ENCODE measurements around the gene NSG1.
"Not testable (repeated sequence)": the region's sequence is repeated elsewhere in the genome, so short reads cannot be mapped to it uniquely, and the experiment has no call there.

NSG1 gene

GRCh38 chr4:4417886-4418285, 31.0 kb downstream of the NSG1 start:
- DNase-seq = no peak

DNA sequence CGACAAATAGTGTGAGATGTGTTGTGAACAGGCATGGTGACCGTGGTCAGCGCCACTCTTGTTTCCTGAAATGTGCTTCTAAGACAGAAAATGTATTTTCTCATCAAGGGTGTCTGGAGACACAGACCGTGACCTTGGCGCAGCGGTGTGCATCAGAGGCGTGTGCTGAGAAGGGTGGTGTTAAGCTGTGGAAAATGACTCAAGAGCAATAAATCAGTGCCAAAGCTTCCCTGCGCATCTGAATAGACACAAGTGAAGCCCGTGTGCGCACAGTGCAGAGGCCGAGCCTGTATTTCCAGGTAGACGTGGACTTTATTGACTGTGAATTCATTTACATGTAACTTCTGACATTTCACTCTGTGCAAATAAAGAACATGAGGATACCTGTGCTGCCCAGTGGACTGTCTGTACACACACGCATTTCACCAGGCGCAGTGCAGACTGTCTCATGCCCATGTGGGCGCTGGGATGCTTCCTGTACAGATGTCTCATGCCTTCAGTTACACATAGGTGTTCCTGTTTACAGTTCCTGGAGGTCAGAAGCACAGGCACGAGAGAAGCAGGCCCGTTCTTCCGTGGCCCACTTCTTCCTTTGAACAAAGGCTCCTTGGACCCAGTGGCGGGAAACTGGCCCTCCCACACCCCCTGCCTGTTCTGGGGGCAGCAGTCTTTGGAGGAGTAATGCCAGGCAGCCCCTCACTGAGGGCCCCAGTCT, 31.9 kb downstream of the NSG1 start:
- DNase-seq = no peak

DNA sequence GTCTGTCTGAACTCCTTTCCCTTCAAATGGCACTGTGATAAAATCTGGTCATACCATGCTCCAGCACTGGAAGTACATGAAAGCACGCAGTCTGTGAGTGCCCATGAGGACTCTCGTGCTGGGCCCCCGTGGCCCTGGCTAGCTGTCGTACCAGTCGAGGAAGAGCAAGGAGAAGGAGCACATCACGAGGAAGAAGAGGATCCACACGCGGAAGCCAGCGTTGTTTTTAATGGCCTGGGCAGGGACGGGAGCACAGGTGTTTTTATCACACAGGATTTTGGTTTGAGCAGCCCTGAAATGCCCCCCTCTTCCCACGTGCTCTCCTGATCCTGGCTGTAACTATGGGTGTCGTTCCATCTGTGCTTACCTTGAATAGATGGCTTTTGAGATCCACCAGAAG, 33.0 kb downstream of the NSG1 start:
- DNase-seq = no peak

GRCh38 chr4:4420421-4420820, 33.5 kb downstream of the NSG1 start:
- DNase-seq = no peak

GRCh38 chr4:4421356-4421755, 34.5 kb downstream of the NSG1 start:
- DNase-seq = no peak

- DNase-seq = not testable (repeated sequence)
These were observed 35.2 kb downstream of the NSG1 start for GRCh38 chr4:4422117-4422516.

- DNase-seq = no peak
These were observed 36.1 kb downstream of the NSG1 start for GRCh38 chr4:4422856-4423499.

GRCh38 chr4:4423706-4424498, 37.0 kb downstream of the NSG1 start:
- DNase-seq = no peak

- DNase-seq = no peak
These were observed 37.7 kb downstream of the NSG1 start for GRCh38 chr4:4424499-4425115.

DNA sequence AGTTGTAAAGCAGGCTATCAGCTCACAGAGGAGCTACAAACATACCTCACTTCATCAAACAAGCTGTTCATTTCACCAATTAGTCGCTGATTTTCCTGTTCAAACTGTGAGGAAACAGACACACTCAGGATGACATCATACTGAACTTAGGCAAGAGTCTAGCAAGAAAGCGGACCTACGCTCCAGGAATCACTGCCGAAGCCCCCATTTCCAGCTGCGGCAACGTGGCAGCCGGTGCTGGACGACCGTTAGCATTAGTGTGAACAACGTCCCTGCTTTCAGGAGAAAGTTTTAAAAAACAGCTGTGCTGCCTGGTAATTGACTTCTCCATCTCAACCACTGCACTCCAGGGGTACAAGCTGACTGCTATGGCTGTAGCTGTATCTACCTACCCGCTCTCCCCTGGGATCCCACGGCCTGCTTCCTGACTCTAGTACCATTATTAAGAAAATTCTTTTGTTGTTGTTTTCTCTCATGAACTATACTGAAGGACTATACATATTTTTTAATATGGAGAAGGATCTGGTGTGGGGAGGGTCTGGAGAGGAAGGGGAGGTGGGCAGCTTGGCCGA, 38.3 kb downstream of the NSG1 start:
- DNase-seq = no peak

DNA sequence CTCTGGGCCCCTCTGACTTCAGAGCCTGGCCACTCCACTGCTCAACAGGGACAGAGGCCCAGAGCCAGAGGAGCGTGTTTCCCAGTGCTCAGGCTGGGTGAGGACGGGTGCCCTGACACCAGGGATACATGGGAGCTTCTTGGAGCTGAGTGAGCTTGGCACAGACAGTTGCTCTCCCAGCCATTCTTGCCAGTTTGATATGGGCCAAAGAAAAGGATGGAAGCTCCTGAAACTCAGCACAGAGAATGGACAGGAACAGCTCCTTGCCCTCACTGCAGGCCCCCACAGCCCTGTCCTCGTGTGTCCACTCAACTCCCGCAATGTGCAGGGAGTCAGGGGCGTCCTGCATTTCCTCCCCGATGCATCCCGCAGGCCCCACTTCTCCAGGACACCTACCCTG, 38.8 kb downstream of the NSG1 start:
- no peak for DNase-seq

DNA sequence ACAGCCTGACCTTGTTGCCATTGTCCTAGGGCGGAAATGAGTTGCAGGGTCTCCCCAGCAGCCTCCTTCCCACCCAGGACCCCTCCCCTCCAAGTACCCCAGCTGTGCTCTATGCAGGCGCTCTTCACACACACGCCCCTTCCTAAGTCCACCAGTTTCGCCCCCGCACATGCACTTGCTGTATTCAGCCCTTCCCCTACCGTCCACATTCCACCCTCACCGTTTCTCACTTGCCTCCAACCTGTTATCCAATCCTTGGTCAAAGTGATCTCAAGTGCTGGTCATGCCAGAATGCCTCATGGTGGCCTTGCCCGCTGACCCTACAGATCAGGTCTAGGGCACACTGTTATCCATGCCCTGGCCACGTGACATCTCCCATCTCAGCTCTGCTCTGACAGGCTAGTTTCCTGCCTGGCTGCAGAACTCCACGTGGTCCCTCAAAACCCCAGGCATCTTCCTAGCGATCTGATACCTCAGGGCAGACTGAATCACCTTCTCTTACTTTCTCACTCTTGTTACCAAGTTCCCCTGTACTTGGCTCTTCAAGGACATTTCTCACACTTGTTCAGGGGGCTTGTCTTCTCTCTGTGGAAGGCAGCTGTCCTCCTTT, 39.7 kb downstream of the NSG1 start:
- no peak for DNase-seq

DNA sequence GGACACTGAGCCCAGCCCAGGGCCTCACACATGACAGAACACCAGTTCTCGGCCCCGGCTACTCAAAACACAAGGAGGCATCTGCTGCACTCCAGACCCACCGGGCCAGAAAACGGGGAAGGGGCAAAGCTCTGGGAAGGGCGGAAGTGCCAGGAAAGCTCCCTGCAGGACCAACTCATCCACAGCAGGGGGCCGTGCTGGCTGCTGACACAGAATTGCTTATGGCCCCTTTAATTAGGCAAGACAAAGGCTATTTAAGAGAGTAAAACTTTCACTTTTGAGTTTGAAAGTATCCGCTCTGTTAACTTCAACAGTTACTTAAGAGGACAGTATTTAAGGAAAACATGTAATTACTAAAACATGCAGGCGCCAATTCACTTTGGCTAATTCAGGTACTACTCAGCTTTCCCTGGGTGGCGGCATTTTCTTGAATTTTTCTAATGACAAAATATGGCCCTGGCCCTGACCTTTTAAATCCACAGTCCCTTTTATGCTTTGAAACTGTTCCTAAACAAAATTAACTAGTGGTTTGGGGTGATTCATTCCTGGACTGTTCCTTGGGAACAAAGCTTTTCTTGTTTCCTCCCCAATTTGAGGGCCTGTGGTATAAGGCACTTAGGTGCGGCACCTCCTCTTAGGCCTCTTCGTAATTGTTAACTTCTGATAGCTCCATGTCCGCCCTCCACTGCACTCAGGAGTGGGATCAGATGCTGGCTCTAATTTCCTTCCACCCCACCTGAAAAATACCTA, 40.4 kb downstream of the NSG1 start:
- DNase-seq = no peak

DNA sequence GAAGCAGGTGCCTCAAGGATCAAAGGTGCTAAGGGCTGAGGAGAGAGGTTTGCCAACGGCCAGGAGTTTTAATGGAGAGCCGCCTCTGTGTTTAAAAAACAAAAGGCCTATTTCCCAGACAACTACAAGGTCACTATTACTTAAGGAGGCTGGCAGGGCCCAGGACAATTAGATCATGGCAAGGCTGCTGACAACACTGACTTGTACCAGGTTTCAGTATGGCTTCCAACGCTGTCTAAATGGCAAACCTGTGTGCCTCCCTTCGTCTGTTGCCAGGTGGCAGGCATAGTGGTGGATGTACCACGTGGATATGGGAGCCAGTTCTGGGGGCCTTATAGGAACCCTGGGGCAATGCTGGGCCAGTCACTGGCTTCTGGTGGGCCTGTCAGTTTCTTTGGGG, 41.0 kb downstream of the NSG1 start:
- DNase-seq = no peak

DNA sequence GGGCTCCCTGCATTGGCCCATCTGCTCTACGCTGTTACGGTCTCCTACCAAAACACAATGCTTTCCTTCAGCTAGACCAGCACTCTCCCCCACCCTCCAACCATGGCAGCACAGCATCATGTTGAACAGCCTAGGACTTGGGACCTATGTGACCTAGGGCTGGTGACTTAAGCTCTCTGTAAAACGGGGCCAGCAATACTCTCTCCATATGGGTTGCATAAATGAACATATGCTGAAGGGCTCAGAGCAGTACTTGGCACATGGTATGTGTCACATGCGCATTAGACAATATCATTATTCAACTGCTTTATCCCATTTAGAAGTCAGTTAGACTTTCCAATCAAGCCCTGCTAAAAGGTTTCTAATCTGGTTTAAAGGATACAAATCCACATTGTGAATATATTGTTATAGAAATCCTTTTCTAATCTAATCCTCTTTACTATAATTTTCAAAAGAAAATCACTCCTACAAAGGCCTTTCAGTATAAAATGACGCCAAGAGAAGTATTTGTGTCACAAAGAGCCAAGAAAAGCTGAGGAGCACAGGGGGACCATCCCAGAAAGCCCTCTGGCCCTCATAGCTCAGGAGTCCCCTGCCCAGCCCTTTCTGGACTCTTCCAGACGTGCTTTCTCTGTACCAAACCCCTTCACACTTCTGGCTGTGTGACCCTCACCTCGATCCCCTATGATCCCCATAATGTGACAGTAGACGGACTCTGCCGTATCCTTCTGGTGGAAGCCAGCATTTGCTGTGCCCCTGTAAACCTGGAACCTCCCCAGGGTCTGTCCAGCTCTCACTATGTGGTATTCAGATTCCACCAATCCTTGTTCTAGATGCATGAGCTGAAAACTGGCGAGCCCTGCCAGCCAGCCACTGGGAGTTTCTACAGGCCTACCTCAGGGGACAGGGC, 42.3 kb downstream of the NSG1 start:
- no peak for DNase-seq

- no peak for DNase-seq
These were observed 43.7 kb downstream of the NSG1 start for GRCh38 chr4:4430492-4431195.

- no peak for DNase-seq
These were observed 45.6 kb downstream of the NSG1 start for GRCh38 chr4:4432341-4433125.

DNA sequence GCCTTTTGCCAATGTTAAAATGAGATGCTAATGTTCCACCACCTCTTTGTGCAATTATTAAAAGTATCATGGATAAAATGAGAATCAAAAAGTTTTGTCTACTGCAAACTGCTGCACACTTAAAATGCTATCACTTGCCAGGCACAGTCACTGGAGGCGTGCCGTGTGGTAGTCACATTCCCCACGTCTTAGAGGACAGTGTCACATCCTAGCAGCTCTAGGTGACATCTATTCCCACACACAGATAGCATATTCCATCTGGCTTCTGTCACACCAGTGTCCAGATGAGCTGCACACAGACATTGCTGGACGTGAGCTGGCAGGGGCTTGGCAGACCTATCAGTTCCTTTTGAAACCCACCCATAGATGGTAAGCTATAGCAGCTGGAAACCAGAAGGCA, 47.0 kb downstream of the NSG1 start:
- no peak for DNase-seq

DNA sequence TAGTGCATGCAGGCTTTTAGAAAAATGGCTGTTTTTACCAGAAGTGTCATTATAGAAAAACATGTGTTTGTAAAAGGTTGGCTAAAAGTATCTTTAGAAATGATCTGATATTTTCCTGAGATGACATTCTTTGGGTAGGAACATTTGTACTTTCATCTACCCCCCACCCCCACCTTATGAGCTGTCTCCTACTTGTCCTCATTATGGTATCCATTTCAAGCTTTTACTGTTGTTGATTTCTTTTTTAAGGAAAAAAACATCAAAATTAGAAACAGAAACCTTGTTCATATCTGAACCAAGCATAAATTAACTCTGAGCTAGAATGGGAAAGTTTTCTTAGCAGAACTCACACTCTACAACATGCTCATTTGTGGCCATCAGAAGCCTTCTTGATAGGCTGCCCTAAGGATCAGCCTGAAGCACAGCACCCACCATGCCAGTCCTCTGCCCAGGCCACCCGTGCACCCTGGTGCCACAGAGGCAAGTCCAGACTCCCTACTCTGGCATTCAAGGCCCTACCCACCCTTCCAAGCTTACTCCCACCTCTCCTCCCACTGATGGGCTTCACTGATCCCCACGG, 49.4 kb downstream of the NSG1 start:
- DNase-seq = no peak
